Gastrocnemius medialis (tissue), 4 donors: ENCODE results near the gene ITPK1. TPM values are rescaled to one million over a fixed set of nuclear protein-coding genes. Genes with fewer than 3 reads are reported as not detected.

Source experiments
- ATAC-seq, 2 donors: fragments of 150-250 bp; one replicate each; pipeline ENCODE4 v1.9.1; 2016
- DNase-seq, 2 donors: peaks; one replicate each; pipeline ENCODE4 v3.0.0-alpha.2; 2019
- H3K27ac ChIP-seq, 4 donors: fragments of 200-600 bp; sonication (generic); 1 replicate in 1 of 4; 2 replicates in 3 of 4; pipeline ENCODE4 v1.5.1; 2016 to 2018; ENCODE audit warnings: mild to moderate bottlenecking in 2 of 4, moderate library complexity in 1 of 4
- H3K27me3 ChIP-seq, 3 donors: fragments of 200-600 bp; sonication (generic) in 2 of 3; 1 replicate in 1 of 3; 2 replicates in 2 of 3; pipeline versions ENCODE4 v1.5.1 to v1.6.0; 2016 to 2019; ENCODE audit warnings: mild to moderate bottlenecking in 1 of 3, moderate library complexity in 1 of 3
- H3K36me3 ChIP-seq, 2 donors: fragments of 200-600 bp; sonication (generic) in 1 of 2; one replicate each; pipeline ENCODE4 v1.5.1; 2017 to 2018
- H3K4me1 ChIP-seq, 2 donors: fragments of 200-600 bp; sonication (generic) in 1 of 2; one replicate each; pipeline ENCODE4 v1.5.1; 2016 to 2017; ENCODE audit warnings: mild to moderate bottlenecking in 2 of 2
- H3K4me3 ChIP-seq, 4 donors: fragments of 200-600 bp; sonication (generic) in 3 of 4; 1 replicate in 1 of 4; 2 replicates in 3 of 4; pipeline ENCODE4 v1.5.1; 2016 to 2019; ENCODE audit warnings: mild to moderate bottlenecking in 2 of 4
- H3K9me3 ChIP-seq, 3 donors: fragments of 200-600 bp; sonication (generic) in 2 of 3; 1 replicate in 1 of 3; 2 replicates in 2 of 3; pipeline ENCODE4 v1.5.1; 2016 to 2019
- CTCF ChIP-seq, 5 experiments: fragments of 450-650 bp in 3 of 5; fragments of 200-600 bp in 2 of 5; sonication (generic) in 2 of 5; IDR thresholded peaks in 4 of 5; conservative IDR thresholded peaks in 1 of 5; 1 replicate in 4 of 5; 2 replicates in 1 of 5; pipeline ENCODE4 v1.5.1; 2016 to 2019; ENCODE audit warnings: antibody characterized with exemption in 5 of 5, mild to moderate bottlenecking in 3 of 5, moderate library complexity in 3 of 5
- POLR2A ChIP-seq, 2 donors: fragments of 450-650 bp; IDR thresholded peaks; one replicate each; pipeline ENCODE4 v1.6.1; 2017; ENCODE audit warnings: antibody characterized with exemption in 2 of 2, mild to moderate bottlenecking in 2 of 2, moderate library complexity in 2 of 2
- in situ Hi-C, 4 donors: fragments of 200-750 bp; cut with MboI; loops; one replicate each; pipeline versions ENCODE4 v1.15.0 to v1.8.0; 2017; ENCODE audit warnings: low sequenced_read_pairs in 4 of 4
- intact Hi-C: fragments of 100-400 bp; cut with DNase I; formaldehyde crosslinking; loops from one replicate; pipeline ENCODE4 v1.15.1; 2023; ENCODE audit warnings: low total_unique reads
- total RNA-seq, 4 donors: library from RNA; depleted of rRNA; stranded (reverse); fragments of >200 nt; gene quantifications; one replicate each; pipeline versions ENCODE4 v1.1.0 to v1.2.3, GENCODE V29; 2016

ITPK1 gene
- total RNA-seq, 4 donors from 2014 or later = 49.7 to 80.1 (median 53.6) TPM

- H3K4me3 ChIP-seq = no peak overlapping the region
- intact Hi-C loops = no loop called here
- peaks cover 4 to 7% of the 10 kb centered on the region in 2 donors for H3K4me1 ChIP-seq
- H3K9me3 ChIP-seq = no peaks in the 10 kb centered on the region
- no peak for DNase-seq
- in situ Hi-C loops = no loop called here
- TF ChIP-seq CTCF (IDR thresholded peaks at IDR 0.05 in 4 of 5, conservative IDR thresholded peaks at IDR 0.05 in 1 of 5) (no peak), POLR2A (IDR thresholded peaks at IDR 0.05) (no peak)
- no peak for ATAC-seq
- H3K36me3 ChIP-seq = no peaks in the 10 kb centered on the region
- H3K27me3 ChIP-seq = no peaks in the 10 kb centered on the region
- H3K27ac ChIP-seq = no peak overlapping the region
Measured at GRCh38 chr14:93120517-93120916, 4.8 kb upstream of the ITPK1 start.

GRCh38 chr14:93116676-93117200, 1.0 kb upstream of the ITPK1 start:
- Histone ChIP-seq H3K27me3 (no peaks in the 10 kb centered on the region), H3K36me3 (no peaks in the 10 kb centered on the region), H3K4me1 (peaks cover 24 to 29% of the 10 kb centered on the region in 2 donors), H3K4me3 (peak overlapping the region; percentile 83 to 92 (median 86)), H3K9me3 (no peaks in the 10 kb centered on the region), H3K27ac (peak overlapping the region; percentile 95 to 96 (median 96))
- no peak for DNase-seq
- no peak for TF ChIP-seq CTCF (IDR thresholded peaks at IDR 0.05 in 4 of 5, conservative IDR thresholded peaks at IDR 0.05 in 1 of 5)
- no peak for TF ChIP-seq POLR2A (IDR thresholded peaks at IDR 0.05)
- in situ Hi-C loops (no loop called here), intact Hi-C loops (no loop called here)
- ATAC-seq = no peak

GRCh38 chr14:93115069-93115820, 480 bp downstream of the ITPK1 start:
- Histone ChIP-seq H3K36me3 (no peaks in the 10 kb centered on the region), H3K4me3 (peak overlapping the region; percentile 83 to 94 (median 92)), H3K4me1 (peaks cover 24 to 29% of the 10 kb centered on the region in 2 donors), H3K9me3 (no peaks in the 10 kb centered on the region), H3K27me3 (no peaks in the 10 kb centered on the region), H3K27ac (peak overlapping the region; percentile 95 to 96 (median 96))
- intact Hi-C loops = loop anchor here (1.0 to 2.0 kb wide), 6 partner anchors 24 to 218 kb away; partner anchors contain the start of genes BTBD7, GON7, LYSET and MOAP1
- DNase-seq = peak; percentile 71 to 78
- peak in 2 of 5 experiments; percentile 3 to 7 for TF ChIP-seq CTCF (IDR thresholded peaks at IDR 0.05 in 4 of 5, conservative IDR thresholded peaks at IDR 0.05 in 1 of 5)
- peak; percentile 58 to 69 for TF ChIP-seq POLR2A (IDR thresholded peaks at IDR 0.05)
- in situ Hi-C loops = no loop called here
- peak; percentile 77 to 80 for ATAC-seq

GRCh38 chr14:93114713-93115068, 1.0 kb downstream of the ITPK1 start:
- peak in 1 of 2 donors; percentile 12 for ATAC-seq
- Histone ChIP-seq H3K36me3 (no peaks in the 10 kb centered on the region), H3K4me3 (peak overlapping the region; percentile 64 to 94 (median 92)), H3K27ac (peak overlapping the region; percentile 82 to 96 (median 96)), H3K9me3 (no peaks in the 10 kb centered on the region), H3K4me1 (peaks cover 24 to 29% of the 10 kb centered on the region in 2 donors), H3K27me3 (no peaks in the 10 kb centered on the region)
- TF ChIP-seq CTCF (IDR thresholded peaks at IDR 0.05 in 4 of 5, conservative IDR thresholded peaks at IDR 0.05 in 1 of 5) (peak in 1 of 5 experiments; percentile 38), POLR2A (IDR thresholded peaks at IDR 0.05) (no peak)
- peak; percentile 16 to 19 for DNase-seq
- in situ Hi-C loops (no loop called here), intact Hi-C loops (loop anchor here (1.0 to 2.0 kb wide), 6 partner anchors 25 to 218 kb away; partner anchors contain the start of genes BTBD7, GON7, LYSET and MOAP1)
